Vagina (tissue), 2 donors: ENCODE measurements around the gene NLGN1.

Source experiments
- CTCF ChIP-seq, 3 experiments: fragments of 450-650 bp in 2 of 3; fragments of 200-600 bp in 1 of 3; sonication (generic) in 1 of 3; IDR thresholded peaks; one replicate each; pipeline ENCODE4 v1.5.1; 2017 to 2019; ENCODE audit warnings: antibody characterized with exemption in 3 of 3, mild to moderate bottlenecking in 2 of 3, moderate library complexity in 2 of 3
- POLR2A ChIP-seq, 2 donors: fragments of 450-650 bp; IDR thresholded peaks; one replicate each; pipeline ENCODE4 v1.6.1; 2017; ENCODE audit warnings: antibody characterized with exemption in 2 of 2, mild to moderate bottlenecking in 2 of 2, moderate library complexity in 2 of 2
- POLR2AphosphoS5 ChIP-seq, 2 donors: sonication (generic); formaldehyde crosslinking; IDR thresholded peaks; one replicate each; pipeline ENCODE4 v1.9.0; 2017; ENCODE audit warnings: antibody characterized with exemption in 2 of 2, mild to moderate bottlenecking in 2 of 2, low read depth in 1 of 2; ENCODE audit not compliant: insufficient read depth in 1 of 2

DNA sequence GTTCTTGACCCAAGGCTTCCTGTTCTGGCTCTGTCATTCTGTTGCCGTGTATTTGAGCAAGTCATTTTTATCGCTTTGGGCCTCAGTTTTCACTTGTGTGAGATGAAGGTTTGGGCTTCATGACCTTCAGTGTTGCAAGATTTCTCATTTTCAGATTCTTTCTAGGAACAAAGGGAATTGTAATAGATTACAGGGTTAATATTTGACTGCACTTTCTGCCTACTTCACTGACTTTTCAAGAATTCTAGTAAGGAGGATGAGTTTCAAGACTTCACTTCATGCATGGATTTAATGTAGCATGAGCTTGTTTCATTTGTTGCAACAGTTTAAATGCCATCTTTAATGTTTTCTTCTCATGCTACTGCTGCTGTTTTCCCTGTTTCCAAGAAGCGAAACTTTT, 226.5 kb downstream of the NLGN1 start:
- TF ChIP-seq CTCF (IDR thresholded peaks at IDR 0.05) = no peak
- TF ChIP-seq POLR2AphosphoS5 (IDR thresholded peaks at IDR 0.05; ENCODE audit: insufficient read depth in 1 of 2, low read depth in 1 of 2) = no peak
- no peak for TF ChIP-seq POLR2A (IDR thresholded peaks at IDR 0.05)
